H1 (cell line): ENCODE measurements around the gene CRYGN. TPM values are rescaled to one million over a fixed set of nuclear protein-coding genes. Genes with fewer than 3 reads are reported as not detected.

Source experiments
- ATF2 ChIP-seq: IDR thresholded peaks from 2 replicates; pipeline ENCODE4 v1.6.1; 2012; ENCODE audit warnings: low read length, inconsistent platforms
- CREB1 ChIP-seq: IDR thresholded peaks from 2 replicates; pipeline ENCODE4 v1.6.1; 2012; ENCODE audit warnings: inconsistent platforms
- MAX ChIP-seq: IDR thresholded peaks from 2 replicates; pipeline ENCODE4 v1.6.1; 2012; ENCODE audit warnings: inconsistent platforms
- TAF7 ChIP-seq: optimal IDR thresholded peaks from 2 replicates; pipeline ENCODE3; 2011; ENCODE audit warnings: low read depth, mild to moderate bottlenecking, inconsistent platforms, low read length, moderate library complexity, borderline replicate concordance
- polyA plus RNA-seq, 7 experiments: library from polyadenylated mRNA; depleted of rRNA in 3 of 7; stranded (reverse) in 5 of 7; unstranded in 2 of 7; fragments of >200 nt in 5 of 7; fragments of 200-250 nt in 2 of 7; gene quantifications; 1 replicate in 5 of 7; 2 replicates in 1 of 7; 4 replicates in 1 of 7; pipeline versions ENCODE4 v1.2.1 to v1.2.3, GENCODE V29; 2011 to 2013; ENCODE audit warnings: missing spikeins in 2 of 7, mixed read lengths in 2 of 7
- total RNA-seq: library from RNA; stranded (reverse); fragmentation: NEBNext Ultra II Directional; extraction: Animal tissue kit (Norgen Biotek cat#: 25700); gene quantifications from 2 replicates; pipeline ENCODE4 v1.2.1, GENCODE V29; 2021

The CRYGN gene
- total and polyA plus RNA-seq, 2 of the 8 experiments (the other 6 are each of a cell fraction or from before 2014, with no cell fraction given): 0.98 to 1.6 TPM

- no peak for TF ChIP-seq TAF7
- no peak for TF ChIP-seq ATF2
- no peak for TF ChIP-seq CREB1
- no peak for TF ChIP-seq MAX
Observed at GRCh38 chr7:151430391-151431205, 9.3 kb downstream of the CRYGN start (continued).
